GM23248 (cell line): ENCODE measurements around the gene PTGFRN. TPM values are rescaled to one million over a fixed set of nuclear protein-coding genes. Genes with fewer than 3 reads are reported as not detected.

Experiments
- DNase-seq: peaks from one replicate; pipeline ENCODE4 v3.0.0-alpha.2; 2015
- H2AFZ ChIP-seq: fragments of 200-600 bp; sonication (generic); 2 replicates; pipeline ENCODE4 v1.6.1; 2016; ENCODE audit warnings: antibody characterized with exemption
- H3F3A ChIP-seq: fragments of 200-600 bp; sonication (generic); 2 replicates; pipeline ENCODE4 v1.6.1; 2016; ENCODE audit warnings: mild to moderate bottlenecking, antibody characterized with exemption, mixed run types; ENCODE audit not compliant: insufficient read depth
- H3K27ac ChIP-seq: fragments of 200-600 bp; sonication (generic); 2 replicates; pipeline ENCODE4 v1.5.1; 2016; ENCODE audit warnings: mild to moderate bottlenecking
- H3K27me3 ChIP-seq: fragments of 200-600 bp; sonication (generic); replicated peaks from 2 replicates; pipeline ENCODE4 v1.6.1; 2016; ENCODE audit warnings: mild to moderate bottlenecking; ENCODE audit not compliant: insufficient read depth
- H3K36me3 ChIP-seq: fragments of 200-600 bp; sonication (generic); 2 replicates; pipeline ENCODE4 v1.6.1; 2016; ENCODE audit warnings: low read depth, mild to moderate bottlenecking
- H3K4me1 ChIP-seq: fragments of 200-600 bp; sonication (generic); 2 replicates; pipeline ENCODE4 v1.6.1; 2016; ENCODE audit warnings: mild to moderate bottlenecking; ENCODE audit not compliant: insufficient read depth
- H3K4me2 ChIP-seq: fragments of 200-600 bp; sonication (generic); one replicate; pipeline ENCODE4 v1.6.1; 2016; ENCODE audit warnings: mild to moderate bottlenecking; ENCODE audit not compliant: unreplicated experiment
- H3K4me3 ChIP-seq: fragments of 200-600 bp; sonication (generic); 2 replicates; pipeline ENCODE4 v1.5.1; 2016; ENCODE audit warnings: mild to moderate bottlenecking
- H3K79me2 ChIP-seq: fragments of 200-600 bp; sonication (generic); 2 replicates; pipeline ENCODE4 v1.6.1; 2016; ENCODE audit warnings: mild to moderate bottlenecking; ENCODE audit not compliant: insufficient read depth
- H3K9ac ChIP-seq: fragments of 200-600 bp; sonication (generic); 2 replicates; pipeline ENCODE4 v1.6.1; 2016; ENCODE audit warnings: mild to moderate bottlenecking
- H3K9me2 ChIP-seq: fragments of 200-600 bp; sonication (generic); 2 replicates; pipeline ENCODE4 v1.6.1; 2016; ENCODE audit warnings: mixed run types, mild to moderate bottlenecking, moderate library complexity; ENCODE audit not compliant: insufficient read depth
- H3K9me3 ChIP-seq: fragments of 200-600 bp; sonication (generic); one replicate; pipeline ENCODE4 v1.6.1; 2017; ENCODE audit warnings: low read depth
- H4K20me1 ChIP-seq: fragments of 200-600 bp; sonication (generic); 2 replicates; pipeline ENCODE4 v1.6.0; 2016; ENCODE audit not compliant: insufficient read depth
- EZH2 ChIP-seq: fragments of 200-600 bp; sonication (generic); IDR thresholded peaks from 2 replicates; pipeline ENCODE4 v1.6.1; 2018; ENCODE audit warnings: antibody characterized with exemption, mild to moderate bottlenecking; ENCODE audit not compliant: insufficient read depth, poor library complexity, severe bottlenecking
- EZH2phosphoT487 ChIP-seq: fragments of 200-600 bp; sonication (generic); IDR thresholded peaks from 2 replicates; pipeline ENCODE4 v1.6.1; 2018; ENCODE audit warnings: antibody characterized with exemption, moderate library complexity, mild to moderate bottlenecking, low read depth; ENCODE audit not compliant: insufficient read depth
- WGBS, 2 experiments: methylation state at CpG; one replicate each; pipeline ENCODE4 v1.1.6; 2015 to 2017; ENCODE audit warnings: low lambda C conversion rate in 2 of 2, low coverage in 1 of 2; ENCODE audit errors: missing lambda C conversion rate in 2 of 2; 5-methylcytosine and 5-hydroxymethylcytosine counted together
- in situ Hi-C: fragments of 300-500 bp; cut with MboI; formaldehyde crosslinking; loops from 2 replicates; pipeline ENCODE4 v1.15.0; 2020
- polyA plus RNA-seq: library from polyadenylated mRNA; unstranded; fragments of >200 nt; fragmentation: Nextera tagmentation; extraction: Ambion mirVana; gene quantifications from 2 replicates; pipeline ENCODE4 v1.2.1, GENCODE V29; 2016
- total RNA-seq: library from RNA; depleted of rRNA; stranded (reverse); fragments of >200 nt; shearing (Covaris generic); gene quantifications from 2 replicates; pipeline ENCODE4 v1.2.3, GENCODE V29; 2014

Gene PTGFRN
- total and polyA plus RNA-seq, 2 experiments from 2014 or later: 14.7 to 25.7 TPM

DNA sequence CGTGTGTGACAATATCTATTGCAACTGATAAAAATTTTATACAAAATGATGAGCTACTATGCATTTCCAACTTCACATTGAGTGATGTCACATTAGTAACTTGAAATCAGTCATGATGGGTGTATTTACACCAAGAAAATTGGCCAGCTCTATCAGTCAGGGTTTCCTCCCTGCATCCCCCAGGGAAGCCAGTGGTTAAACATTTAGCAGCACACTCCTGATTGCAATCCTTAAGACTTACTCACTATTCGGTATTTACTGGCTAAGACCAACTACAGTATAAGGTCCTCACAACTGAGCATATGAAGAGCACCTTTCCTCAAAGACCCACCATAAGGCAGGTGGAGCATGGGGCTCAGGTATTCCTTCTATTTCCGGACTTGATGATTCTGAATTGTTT, 41.3 kb upstream of the PTGFRN start:
- Histone ChIP-seq H3K4me3 (no peak overlapping the region), H3K36me3 (no peaks in the 10 kb centered on the region), H3K9me3 (no peaks in the 10 kb centered on the region), H3K27ac (no peak overlapping the region), H3F3A (peaks cover 16% of the 10 kb centered on the region; the same call in 1 of the 2 replicates), H3K4me1 (no peaks in the 10 kb centered on the region; the same call in 1 of the 2 replicates), H3K27me3 (no peaks in the 10 kb centered on the region), H3K9me2 (no peaks in the 10 kb centered on the region), H3K9ac (no peak overlapping the region), H2AFZ (no peak overlapping the region), H3K79me2 (no peaks in the 10 kb centered on the region), H4K20me1 (no peaks in the 10 kb centered on the region), H3K4me2 (no peak overlapping the region)
- no peak for TF ChIP-seq EZH2
- TF ChIP-seq EZH2phosphoT487: no peak
- 29 to 30% methylated on average over 3 of the region's 3 CpGs for WGBS, 2 experiments
- in situ Hi-C loops: no loop called here
- DNase-seq: peak; percentile 53

DNA sequence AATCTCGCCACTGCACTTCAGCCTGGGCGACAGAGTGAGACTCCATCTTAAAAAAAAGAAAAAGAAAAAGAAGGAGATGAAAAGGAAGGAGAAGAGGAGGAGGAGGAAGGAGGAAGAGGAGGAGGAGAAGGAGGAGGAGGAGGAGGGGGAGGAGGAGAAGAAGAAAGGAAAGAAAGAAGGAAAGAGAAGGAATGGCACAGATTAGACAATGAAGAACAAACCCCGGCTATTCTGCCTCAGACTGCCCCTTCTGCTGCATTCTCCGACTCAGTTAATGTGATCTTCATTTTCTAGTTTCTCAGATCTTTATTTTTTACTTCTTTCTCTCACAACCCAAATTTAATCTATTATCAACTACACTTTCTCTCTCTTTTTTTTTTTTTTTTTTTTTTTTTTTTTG, 40.1 kb upstream of the PTGFRN start:
- DNase-seq: no peak
- Histone ChIP-seq H3F3A (peaks cover 21% of the 10 kb centered on the region), H3K9me2 (no peaks in the 10 kb centered on the region), H2AFZ (no peak overlapping the region), H3K27me3 (no peaks in the 10 kb centered on the region), H3K79me2 (no peaks in the 10 kb centered on the region), H3K4me2 (no peak overlapping the region), H3K9me3 (no peaks in the 10 kb centered on the region), H3K36me3 (no peaks in the 10 kb centered on the region), H3K4me3 (no peak overlapping the region), H3K9ac (no peak overlapping the region), H4K20me1 (no peaks in the 10 kb centered on the region), H3K4me1 (peaks cover 10% of the 10 kb centered on the region), H3K27ac (no peak overlapping the region)
- WGBS, 2 experiments: 89 to 92% methylated on average over 4 of the region's 4 CpGs
- in situ Hi-C loops: no loop called here
- TF ChIP-seq EZH2 (no peak), EZH2phosphoT487 (no peak)

DNA sequence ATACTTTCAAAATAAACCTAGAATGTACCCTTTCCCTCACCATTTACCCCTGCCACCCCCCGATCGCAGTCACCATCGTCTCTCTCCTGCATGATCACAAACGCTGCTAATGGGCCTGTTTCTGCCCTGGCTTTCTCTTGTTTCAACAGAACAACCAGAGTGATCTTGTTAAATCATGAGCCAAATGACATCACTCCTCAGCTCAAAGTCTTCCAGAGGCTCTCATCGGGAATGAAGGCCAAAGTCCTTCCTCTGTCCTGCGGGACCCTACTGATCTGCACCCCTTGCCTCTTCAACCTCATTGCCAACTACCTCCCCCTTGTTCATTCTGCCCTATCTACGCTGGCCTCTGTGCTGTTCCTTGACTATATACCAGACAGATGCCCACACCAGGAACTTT, 39.4 kb upstream of the PTGFRN start:
- Histone ChIP-seq H3K4me1 (peaks cover 11% of the 10 kb centered on the region), H3K9me3 (no peaks in the 10 kb centered on the region), H3K4me3 (no peak overlapping the region), H3K9ac (no peak overlapping the region), H3K27me3 (no peaks in the 10 kb centered on the region), H3K9me2 (no peaks in the 10 kb centered on the region), H3K4me2 (no peak overlapping the region), H3K79me2 (no peaks in the 10 kb centered on the region), H2AFZ (no peak overlapping the region), H4K20me1 (no peaks in the 10 kb centered on the region), H3K27ac (no peak overlapping the region), H3K36me3 (no peaks in the 10 kb centered on the region), H3F3A (peaks cover 21% of the 10 kb centered on the region)
- in situ Hi-C loops: no loop called here
- WGBS, 2 experiments: 21 to 26% methylated on average over 7 of the region's 7 CpGs
- TF ChIP-seq EZH2phosphoT487: no peak
- no peak for TF ChIP-seq EZH2
- DNase-seq: no peak

DNA sequence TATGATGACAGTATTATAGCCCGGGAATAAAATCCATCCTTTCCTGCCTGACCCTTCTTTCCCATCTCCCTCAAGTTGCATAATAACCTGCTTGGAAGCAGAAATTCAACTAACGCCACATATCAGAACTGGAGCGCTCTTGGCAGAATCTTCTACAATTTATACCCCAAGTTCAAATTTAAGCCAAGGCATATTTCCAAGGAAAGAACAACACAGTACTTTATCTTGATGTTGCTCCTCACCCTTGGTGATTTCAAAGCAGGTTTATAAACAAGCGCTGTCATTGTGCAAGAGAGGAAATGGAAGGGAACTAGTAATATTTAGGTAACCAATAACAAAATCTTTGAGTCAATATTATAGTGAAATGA, 38.0 kb upstream of the PTGFRN start:
- no peaks in the 10 kb centered on the region for H3K27me3 ChIP-seq
- 11 to 14% methylated on average over 4 of the region's 4 CpGs for WGBS, 2 experiments
- H4K20me1 ChIP-seq: no peaks in the 10 kb centered on the region
- no peak overlapping the region for H3K4me2 ChIP-seq
- no peaks in the 10 kb centered on the region for H3K9me3 ChIP-seq
- TF ChIP-seq EZH2phosphoT487: no peak
- TF ChIP-seq EZH2: no peak
- H3K79me2 ChIP-seq: no peaks in the 10 kb centered on the region
- peaks cover 11% of the 10 kb centered on the region for H3K4me1 ChIP-seq
- H2AFZ ChIP-seq: no peak overlapping the region; the same call in 1 of the 2 replicates
- H3K27ac ChIP-seq: 0 out of 2 replicates have a peak overlapping the region, but pooled peaks have one; percentile 12
- H3K4me3 ChIP-seq: no peak overlapping the region
- H3K9me2 ChIP-seq: no peaks in the 10 kb centered on the region
- H3K9ac ChIP-seq: no peak overlapping the region
- in situ Hi-C loops: no loop called here
- peaks cover 21% of the 10 kb centered on the region for H3F3A ChIP-seq
- no peaks in the 10 kb centered on the region for H3K36me3 ChIP-seq
- peak; percentile 56 for DNase-seq
